B cell (primary cell): ENCODE measurements around the gene ISCU. TPM values are rescaled to one million over a fixed set of nuclear protein-coding genes. Genes with fewer than 3 reads are reported as not detected.

Experiments used
- ATAC-seq: fragments of 200-7000 bp; cut with Tn5 transposase; one replicate; pipeline ENCODE4 v1.10.0; 2021; ENCODE audit warnings: low read depth, mild to moderate bottlenecking, moderate number of reproducible peaks, moderate library complexity
- CTCF ChIA-PET: fragments of 350-600 bp; sonication (Branson Sonifier 250); formaldehyde crosslinking; loops from one replicate; lab custom pipeline; 2021; ENCODE audit warnings: antibody characterized with exemption, inconsistent platforms; lab: Charles Lee
- POLR2A ChIA-PET: fragments of 350-600 bp; sonication (Branson Sonifier 250); formaldehyde crosslinking; loops from one replicate; lab custom pipeline; 2021; ENCODE audit warnings: antibody characterized with exemption; lab: Charles Lee
- DNase-seq: peaks from one replicate; pipeline ENCODE4 v3.0.0; 2013
- H2AFZ ChIP-seq: 2 replicates; pipeline ENCODE4 v1.6.1; 2012; ENCODE audit warnings: mild to moderate bottlenecking, low read depth, low read length; ENCODE audit not compliant: insufficient read depth, poor library complexity, severe bottlenecking
- H3K27ac ChIP-seq, 2 donors: 1 replicate in 1 of 2; 2 replicates in 1 of 2; pipeline ENCODE4 v1.5.1; 2012 to 2013; ENCODE audit warnings: low read length in 2 of 2, mild to moderate bottlenecking in 2 of 2, moderate library complexity in 1 of 2
- H3K27me3 ChIP-seq, 4 experiments: fragments of 200-600 bp in 1 of 4; sonication (generic) in 1 of 4; replicated peaks in 1 of 4; 1 replicate in 2 of 4; 2 replicates in 2 of 4; pipeline versions ENCODE4 v1.6.1 to v1.7.0; 2013 to 2016; ENCODE audit warnings: low read length in 3 of 4, mild to moderate bottlenecking in 2 of 4, mixed read lengths in 1 of 4, moderate library complexity in 1 of 4; ENCODE audit not compliant: insufficient read depth in 4 of 4, control insufficient read depth in 3 of 4; ENCODE audit errors: control extremely low read depth in 1 of 4
- H3K36me3 ChIP-seq, 2 experiments: replicated peaks in 1 of 2; 1 replicate in 1 of 2; 2 replicates in 1 of 2; pipeline versions ENCODE4 v1.6.1 to v1.7.1; 2013; ENCODE audit warnings: low read length in 1 of 2; ENCODE audit not compliant: insufficient read depth in 2 of 2, control insufficient read depth in 1 of 2; ENCODE audit errors: control extremely low read depth in 1 of 2, extremely low read depth in 1 of 2
- H3K4me1 ChIP-seq, 2 donors: fragments of 200-600 bp in 1 of 2; sonication (generic) in 1 of 2; 1 replicate in 1 of 2; 2 replicates in 1 of 2; pipeline versions ENCODE4 v1.5.1 to v1.6.1; 2013 to 2017; ENCODE audit warnings: low read length in 2 of 2; ENCODE audit not compliant: control insufficient read depth in 2 of 2, insufficient read depth in 2 of 2
- H3K4me2 ChIP-seq: replicated peaks from 2 replicates; pipeline ENCODE3; 2012; ENCODE audit warnings: mild to moderate bottlenecking, low read depth, low read length; ENCODE audit not compliant: poor library complexity, severe bottlenecking
- H3K4me3 ChIP-seq, 5 experiments: fragments of 200-600 bp in 1 of 5; sonication (generic) in 1 of 5; 1 replicate in 3 of 5; 2 replicates in 2 of 5; pipeline versions ENCODE4 v1.5.1 to v1.7.0; 2011 to 2016; ENCODE audit warnings: low read length in 4 of 5, mild to moderate bottlenecking in 4 of 5, low read depth in 2 of 5, control low read depth in 1 of 5, moderate library complexity in 1 of 5; ENCODE audit not compliant: insufficient read depth in 1 of 5; ENCODE audit errors: control extremely low read depth in 1 of 5, extremely low read depth in 1 of 5
- H3K79me2 ChIP-seq: fragments of 200-600 bp; sonication (generic); one replicate; pipeline ENCODE4 v1.6.0; 2016; ENCODE audit warnings: low read length; ENCODE audit not compliant: control insufficient read depth, insufficient read depth
- H3K9ac ChIP-seq: fragments of 200-600 bp; sonication (generic); 2 replicates; pipeline ENCODE4 v1.6.1; 2017; ENCODE audit warnings: mild to moderate bottlenecking, low read length, moderate library complexity
- H3K9me3 ChIP-seq, 3 donors: one replicate each; pipeline versions ENCODE4 v1.6.1 to v1.7.1; 2013; ENCODE audit warnings: low read length in 2 of 3; ENCODE audit not compliant: control insufficient read depth in 2 of 3, insufficient read depth in 1 of 3; ENCODE audit errors: control extremely low read depth in 1 of 3
- H4K20me1 ChIP-seq: 2 replicates; pipeline ENCODE4 v1.6.0; 2012; ENCODE audit warnings: mild to moderate bottlenecking, low read length; ENCODE audit not compliant: insufficient read depth, control insufficient read depth, poor library complexity, severe bottlenecking
- H3K27ac Mint-ChIP-seq: one replicate; pipeline ENCODE4 v1.8.0; 2021; ENCODE audit warnings: mixed read lengths
- H3K27me3 Mint-ChIP-seq: one replicate; pipeline ENCODE4 v1.8.0; 2021; ENCODE audit warnings: mixed read lengths
- H3K4me1 Mint-ChIP-seq: one replicate; pipeline ENCODE4 v1.8.0; 2021; ENCODE audit warnings: mixed read lengths
- H3K4me3 Mint-ChIP-seq: one replicate; pipeline ENCODE4 v1.8.0; 2021; ENCODE audit warnings: mixed read lengths
- H3K9me3 Mint-ChIP-seq: one replicate; pipeline ENCODE4 v1.8.0; 2022; ENCODE audit warnings: mixed read lengths; ENCODE audit not compliant: insufficient read depth
- CTCF ChIP-seq: fragments of 200-600 bp; IDR thresholded peaks from one replicate; pipeline ENCODE4 v1.8.0; 2022; ENCODE audit warnings: antibody characterized with exemption, mild to moderate bottlenecking
- EZH2 ChIP-seq: IDR thresholded peaks from 2 replicates; pipeline ENCODE4 v1.6.1; 2012; ENCODE audit warnings: borderline replicate concordance, low read depth, mild to moderate bottlenecking, moderate library complexity, low read length; ENCODE audit not compliant: insufficient read depth, poor library complexity, severe bottlenecking
- WGBS: methylation state at CpG from one replicate; pipeline ENCODE4 v1.1.5; 2013; ENCODE audit warnings: missing lambda C conversion rate; ENCODE audit not compliant: insufficient coverage; 5-methylcytosine and 5-hydroxymethylcytosine counted together
- intact Hi-C: fragments of 100-400 bp; cut with micrococcal nuclease; formaldehyde crosslinking; loops from one replicate; pipeline ENCODE4 v1.10.0; 2022
- polyA plus RNA-seq: library from polyadenylated mRNA; depleted of rRNA; stranded (reverse); fragments of >200 nt; gene quantifications from 2 replicates; pipeline ENCODE4 v1.2.3, GENCODE V29; 2012
- total RNA-seq, 2 donors: library from RNA; stranded (reverse); fragments of 120-200 nt in 1 of 2; gene quantifications; 1 replicate in 1 of 2; 2 replicates in 1 of 2; pipeline versions ENCODE4 v1.2.3 to v1.2.4, GENCODE V29; 2013 to 2022

Gene ISCU
- total and polyA plus RNA-seq, 2 donors (not counting 1 experiment from before 2014, with no cell fraction given) = 173 to 209 TPM

DNA sequence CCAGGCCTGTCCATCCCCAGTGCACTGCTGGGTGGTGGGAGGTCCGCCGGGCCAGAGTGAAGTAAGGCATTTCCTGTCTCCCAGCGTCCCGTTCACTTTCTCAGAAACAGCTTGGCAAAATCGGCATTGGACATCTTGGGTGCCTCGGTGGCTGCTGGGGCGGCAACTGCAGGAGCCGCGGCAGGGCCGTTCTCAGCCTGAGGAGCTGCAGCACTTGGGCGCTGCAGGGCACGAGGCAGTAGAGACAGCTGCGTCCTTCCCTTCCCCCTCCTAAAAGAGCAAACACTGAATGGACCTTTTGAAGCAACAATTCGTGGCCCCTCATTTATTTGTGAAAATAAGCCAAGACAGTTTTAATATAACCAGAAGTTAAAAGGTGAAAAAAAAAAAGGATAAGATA, 39.0 kb upstream of the ISCU start:
- Histone ChIP-seq H3K9ac (no peak overlapping the region), H4K20me1 (peaks cover 11% of the 10 kb centered on the region), H3K9me3 (no peaks in the 10 kb centered on the region), H3K27ac (no peak overlapping the region), H2AFZ (no peak overlapping the region), H3K27me3 (no peaks in the 10 kb centered on the region), H3K79me2 (peaks cover 6% of the 10 kb centered on the region), H3K4me2 (no peak overlapping the region), H3K4me3 (no peak overlapping the region), H3K4me1 (no peaks in the 10 kb centered on the region), H3K36me3 (peaks cover 3 to 94% of the 10 kb centered on the region in 2 experiments)
- TF ChIP-seq EZH2 = no peak
- no peak for TF ChIP-seq CTCF
- no peaks in the 10 kb centered on the region for H3K9me3 Mint-ChIP-seq
- H3K27ac Mint-ChIP-seq = no peak overlapping the region
- H3K27me3 Mint-ChIP-seq = no peaks in the 10 kb centered on the region
- H3K4me1 Mint-ChIP-seq = no peaks in the 10 kb centered on the region
- 98% methylated on average over 12 of the region's 14 CpGs for WGBS
- intact Hi-C loops = no loop called here
- no peak for ATAC-seq
- H3K4me3 Mint-ChIP-seq = no peak overlapping the region
- CTCF ChIA-PET = interaction anchor here (3.0 kb wide), 1 partner anchor 11 kb away, joined by 12 read pairs; no protein-coding TSS in a partner anchor
- no peak for DNase-seq
- POLR2A ChIA-PET = no interaction called here

- H3K36me3 ChIP-seq = peaks cover 4 to 96% of the 10 kb centered on the region in 2 experiments
- H3K27ac ChIP-seq = no peak overlapping the region
- no peak overlapping the region for H2AFZ ChIP-seq
- POLR2A ChIA-PET = no interaction called here
- no peaks in the 10 kb centered on the region for H3K27me3 Mint-ChIP-seq
- no peaks in the 10 kb centered on the region for H3K27me3 ChIP-seq
- H3K9me3 ChIP-seq = no peaks in the 10 kb centered on the region
- no peaks in the 10 kb centered on the region for H3K4me1 ChIP-seq
- no peak overlapping the region for H3K4me2 ChIP-seq
- no peaks in the 10 kb centered on the region for H3K9me3 Mint-ChIP-seq
- H3K9ac ChIP-seq = no peak overlapping the region
- H3K27ac Mint-ChIP-seq = no peak overlapping the region
- H3K4me3 ChIP-seq = no peak overlapping the region
- WGBS = 95% methylated on average over 5 of the region's 5 CpGs
- no peak overlapping the region for H3K4me3 Mint-ChIP-seq
- H4K20me1 ChIP-seq = peaks cover 16% of the 10 kb centered on the region
- ATAC-seq (no peak), DNase-seq (no peak)
- no peak for TF ChIP-seq CTCF
- no peak for TF ChIP-seq EZH2
- intact Hi-C loops = no loop called here
- peaks cover 6% of the 10 kb centered on the region for H3K79me2 ChIP-seq
- CTCF ChIA-PET = interaction anchor here (1.0 kb wide), 1 partner anchor 13 kb away, joined by 3 read pairs; no protein-coding TSS in a partner anchor
- H3K4me1 Mint-ChIP-seq = no peaks in the 10 kb centered on the region
Observed at GRCh38 chr12:108525681-108526080, 36.7 kb upstream of the ISCU start.
